ENCODE measurements around the gene SMG7.

Gene SMG7

GRCh38 chr1:183467687-183468086, 4.6 kb upstream of the SMG7 start:
- DNase-seq (ENCODE audit: low read depth): no peak

GRCh38 chr1:183470147-183470960, 1.9 kb upstream of the SMG7 start:
- no peak for DNase-seq (ENCODE audit: low read depth)

GRCh38 chr1:183470961-183471742, 1.1 kb upstream of the SMG7 start:
- no peak for DNase-seq (ENCODE audit: low read depth)

GRCh38 chr1:183471743-183472487, 384 bp upstream of the SMG7 start:
- DNase-seq (ENCODE audit: low read depth): peak; percentile 88

- DNase-seq (ENCODE audit: low read depth): no peak
Measured at GRCh38 chr1:183473217-183473536, 878 bp downstream of the SMG7 start.

- DNase-seq (ENCODE audit: low read depth): no peak
Measured at GRCh38 chr1:183476081-183476480, 3.8 kb downstream of the SMG7 start.

- DNase-seq (ENCODE audit: low read depth): no peak
Measured at GRCh38 chr1:183477986-183478781, 5.9 kb downstream of the SMG7 start.

GRCh38 chr1:183480971-183481441, 8.7 kb downstream of the SMG7 start:
- no peak for DNase-seq (ENCODE audit: low read depth)

GRCh38 chr1:183483224-183483623, 10.9 kb downstream of the SMG7 start:
- DNase-seq (ENCODE audit: low read depth): no peak

GRCh38 chr1:183484254-183484653, 12.0 kb downstream of the SMG7 start:
- DNase-seq (ENCODE audit: low read depth): no peak

- no peak for DNase-seq (ENCODE audit: low read depth)
Measured at GRCh38 chr1:183484851-183485250, 12.6 kb downstream of the SMG7 start.

- no peak for DNase-seq (ENCODE audit: low read depth)
Measured at GRCh38 chr1:183487674-183488442, 15.6 kb downstream of the SMG7 start.

- no peak for DNase-seq (ENCODE audit: low read depth)
Measured at GRCh38 chr1:183490932-183491331, 18.6 kb downstream of the SMG7 start.

GRCh38 chr1:183493540-183494245, 21.4 kb downstream of the SMG7 start:
- no peak for DNase-seq (ENCODE audit: low read depth)

- DNase-seq (ENCODE audit: low read depth): no peak
Measured at GRCh38 chr1:183495420-183495819, 23.1 kb downstream of the SMG7 start.

GRCh38 chr1:183497218-183497617, 24.9 kb downstream of the SMG7 start:
- DNase-seq (ENCODE audit: low read depth): no peak

- no peak for DNase-seq (ENCODE audit: low read depth)
Measured at GRCh38 chr1:183498342-183498991, 26.2 kb downstream of the SMG7 start.

GRCh38 chr1:183505454-183506089, 33.3 kb downstream of the SMG7 start:
- no peak for DNase-seq (ENCODE audit: low read depth)

- DNase-seq (ENCODE audit: low read depth): peak; percentile 10
Measured at GRCh38 chr1:183506561-183506960, 34.3 kb downstream of the SMG7 start.

Measured in GM04503 (cell line).